Right forelimb (tissue), 1 donor: ENCODE results near the gene LCP2.
"Not testable (repeated sequence)": the region's sequence is repeated elsewhere in the genome, so short reads cannot be mapped to it uniquely, and the experiment has no call there.

Experiments used
- DNase-seq: peaks from one replicate; pipeline ENCODE4 v3.0.0-alpha.2; 2018

LCP2 gene

DNA sequence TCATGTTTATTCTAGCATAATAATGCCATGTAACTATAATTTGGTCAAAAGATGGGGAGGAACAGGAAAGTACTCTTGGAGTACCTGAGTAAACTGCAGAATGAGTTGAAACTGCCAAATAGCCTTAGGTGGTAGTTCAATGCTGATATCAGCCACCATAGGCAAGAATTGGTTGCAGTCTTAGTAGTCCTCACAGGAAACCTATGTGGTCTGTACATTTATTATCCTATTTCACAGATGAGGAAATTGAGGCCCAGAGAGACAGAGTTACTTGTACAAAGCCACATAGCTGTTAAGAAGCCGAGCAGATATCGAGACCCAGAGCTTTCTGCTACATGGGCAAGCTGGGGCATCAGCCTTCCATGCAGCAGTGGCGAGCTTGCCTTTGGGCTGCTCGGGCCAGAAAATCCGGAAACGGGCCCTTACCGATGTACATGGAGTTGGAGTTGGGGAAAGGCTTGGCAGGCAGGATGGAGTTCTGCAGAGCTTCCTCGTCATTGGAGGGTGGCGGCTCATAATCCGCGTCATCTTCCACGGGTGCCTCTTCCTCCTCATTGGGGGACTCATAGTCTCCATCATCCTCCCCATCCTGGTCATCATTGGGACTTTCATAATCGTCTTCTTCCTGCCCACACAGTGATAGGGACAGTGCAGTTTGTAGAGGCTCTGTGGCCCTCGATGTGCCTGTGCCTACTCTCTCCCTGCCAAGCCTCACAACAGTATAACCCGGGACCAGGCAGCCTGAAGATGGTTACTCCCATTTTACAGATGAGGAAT is 27.1 kb downstream of the LCP2 start:
- no peak for DNase-seq

- no peak for DNase-seq
These were observed 28.0 kb downstream of the LCP2 start for GRCh38 chr5:170269579-170269978.

DNA sequence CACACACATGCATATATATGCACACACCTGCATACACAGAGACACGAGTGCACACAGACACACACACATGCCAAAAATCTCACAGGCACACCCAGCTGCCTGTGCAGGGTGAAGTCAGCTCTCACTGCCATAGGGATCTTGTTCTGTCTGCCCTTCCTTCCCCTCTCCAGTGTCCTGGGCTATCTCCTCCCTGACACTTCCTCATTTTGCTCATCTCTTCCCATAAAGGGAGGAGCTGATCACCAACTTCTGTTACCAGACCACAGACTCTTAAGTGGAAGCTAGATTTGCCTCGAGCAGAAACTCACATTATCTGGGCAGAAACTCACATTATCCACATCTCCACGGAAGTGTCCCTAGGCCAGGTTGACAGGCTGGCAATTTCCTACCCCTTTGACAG is 28.7 kb downstream of the LCP2 start:
- no peak for DNase-seq

GRCh38 chr5:170268153-170268689 is 29.4 kb downstream of the LCP2 start:
- DNase-seq: no peak

- peak; percentile 73 for DNase-seq
These were observed 30.0 kb downstream of the LCP2 start for GRCh38 chr5:170267431-170268152.

DNA sequence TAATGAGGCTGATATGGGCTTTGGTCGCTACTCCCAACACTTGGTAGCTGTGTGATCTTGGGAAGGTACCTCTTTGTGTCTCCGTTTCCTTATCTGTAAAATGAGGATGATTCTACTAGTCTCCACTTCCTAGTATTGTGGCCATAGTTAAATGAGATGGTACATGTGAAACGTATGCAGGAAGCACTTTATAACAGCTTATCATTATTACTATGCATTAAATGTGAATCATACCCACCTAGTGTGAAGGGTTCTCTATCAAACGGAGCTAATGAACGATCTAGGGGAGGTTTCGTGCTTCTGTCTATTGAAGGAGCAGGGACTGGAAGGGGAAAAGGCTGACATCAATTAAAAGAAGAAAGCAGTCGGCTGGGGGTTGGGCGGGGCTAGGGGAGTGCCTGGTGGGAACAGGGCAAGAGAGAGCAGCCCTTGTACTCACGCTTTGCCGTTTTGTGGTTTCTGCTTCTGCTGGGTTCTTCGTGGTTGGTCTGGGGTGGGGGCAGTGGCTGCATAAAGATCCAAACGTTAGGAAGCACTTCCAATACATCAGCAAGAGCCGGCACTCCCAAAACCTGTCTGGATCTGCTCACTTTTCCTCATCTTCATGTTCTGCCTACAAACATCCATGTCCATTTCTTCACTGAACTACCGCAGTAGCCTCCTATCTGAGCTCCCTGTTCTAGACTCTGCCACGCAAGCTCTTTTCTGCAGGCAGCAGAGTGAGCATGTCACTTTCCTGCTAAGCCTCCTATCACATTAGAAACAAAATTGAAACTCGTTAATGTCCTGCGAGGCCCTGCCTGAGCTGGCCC is 30.8 kb downstream of the LCP2 start:
- DNase-seq: no peak

- peak; percentile 75 for DNase-seq
These were observed 32.1 kb downstream of the LCP2 start for GRCh38 chr5:170265522-170265921.

DNA sequence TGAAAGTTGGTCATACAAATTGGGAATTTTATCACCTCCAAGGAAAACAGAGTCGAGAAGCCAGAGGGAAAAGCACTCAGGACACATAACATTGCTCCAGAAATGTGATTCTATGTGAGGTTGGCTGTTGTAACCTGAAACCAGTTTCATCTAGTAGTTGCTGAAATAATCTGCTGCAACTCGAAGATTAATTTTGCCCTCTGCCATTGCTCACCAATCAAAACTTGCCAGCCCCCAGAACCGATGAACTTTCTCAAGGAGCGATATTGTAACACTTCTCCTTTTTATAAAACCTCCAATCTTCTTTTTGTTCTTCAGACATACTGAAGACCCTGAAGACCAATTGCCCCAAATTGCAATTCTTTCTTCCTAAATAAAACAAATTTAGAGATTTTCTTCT is 33.7 kb downstream of the LCP2 start:
- no peak for DNase-seq

GRCh38 chr5:170262061-170263045 is 35.2 kb downstream of the LCP2 start:
- DNase-seq: no peak

DNA sequence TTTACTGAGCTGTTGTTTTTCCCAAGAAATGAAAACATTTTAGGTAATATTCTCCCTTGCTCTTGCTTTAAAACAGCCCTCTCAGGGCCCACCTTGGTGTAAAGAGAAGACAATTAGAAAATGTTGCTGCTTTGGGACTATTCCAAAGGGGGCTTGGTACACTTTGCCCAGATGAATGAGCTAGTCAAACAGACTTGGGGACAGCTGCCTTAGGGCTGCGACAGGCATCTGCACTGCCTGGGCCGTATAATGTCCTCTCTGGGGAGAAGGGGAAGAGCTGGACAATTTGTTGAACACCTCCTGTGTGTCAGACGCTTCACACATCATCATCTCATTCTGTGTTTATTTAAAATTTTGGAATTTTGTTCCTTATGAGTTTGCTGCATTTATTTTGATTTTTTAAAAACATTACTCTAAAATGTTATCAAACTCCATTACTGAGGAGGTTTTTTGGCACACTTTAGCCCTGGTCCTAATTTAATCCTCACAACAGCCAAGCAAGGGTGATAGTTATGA is 36.0 kb downstream of the LCP2 start:
- no peak for DNase-seq

DNA sequence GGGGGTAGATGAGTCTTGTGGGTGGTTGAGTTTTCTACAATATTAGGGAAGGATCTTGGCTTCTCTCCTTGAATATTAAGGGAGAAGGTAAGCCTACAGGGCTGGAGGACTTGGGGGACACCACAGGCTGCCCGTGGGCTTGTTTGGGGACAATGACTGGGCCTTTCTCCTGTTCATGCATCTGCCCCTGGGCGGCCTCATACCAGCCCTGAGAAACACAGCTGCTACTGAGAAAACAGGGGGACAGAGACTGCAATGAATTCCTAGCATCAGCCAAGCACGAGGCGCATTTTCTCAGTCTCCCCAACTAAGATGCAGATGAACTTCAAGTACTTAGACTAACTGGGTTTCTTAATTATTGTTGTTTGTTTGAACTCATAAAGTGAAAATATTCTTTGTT is 40.2 kb downstream of the LCP2 start:
- DNase-seq: no peak

- no peak for DNase-seq
These were observed 41.0 kb downstream of the LCP2 start for GRCh38 chr5:170256571-170256970.

- no peak for DNase-seq
These were observed 43.5 kb downstream of the LCP2 start for GRCh38 chr5:170254056-170254455.

DNA sequence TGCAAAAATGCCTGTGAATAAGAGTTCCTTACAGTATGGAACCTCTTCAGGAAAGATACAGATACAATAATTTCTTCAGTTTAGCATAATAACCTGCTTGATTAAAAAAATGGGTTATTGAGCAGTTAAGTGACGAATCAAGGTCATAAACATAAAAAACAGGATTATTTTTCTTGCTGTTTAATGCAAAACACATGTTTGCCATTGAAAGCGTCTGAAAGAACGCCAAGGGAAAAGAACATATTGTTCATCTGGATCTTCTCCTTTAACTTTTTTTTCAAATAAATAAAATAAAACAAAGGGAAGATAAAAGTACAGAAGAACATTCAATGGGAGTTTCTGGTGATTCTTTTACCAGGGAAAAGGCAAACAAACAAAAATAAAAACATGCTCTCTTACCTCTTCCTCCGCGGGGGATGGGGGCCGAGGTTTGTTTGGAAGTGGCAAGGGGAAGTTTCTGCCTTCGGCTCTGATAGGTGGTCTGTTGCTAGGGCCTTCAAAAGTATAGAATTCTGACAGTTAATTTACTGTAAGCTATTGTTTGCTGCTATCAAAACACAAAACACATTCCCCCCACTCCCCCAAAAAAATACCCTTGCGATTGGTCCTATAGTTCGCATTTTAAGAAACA is 44.7 kb downstream of the LCP2 start:
- DNase-seq: no peak

DNA sequence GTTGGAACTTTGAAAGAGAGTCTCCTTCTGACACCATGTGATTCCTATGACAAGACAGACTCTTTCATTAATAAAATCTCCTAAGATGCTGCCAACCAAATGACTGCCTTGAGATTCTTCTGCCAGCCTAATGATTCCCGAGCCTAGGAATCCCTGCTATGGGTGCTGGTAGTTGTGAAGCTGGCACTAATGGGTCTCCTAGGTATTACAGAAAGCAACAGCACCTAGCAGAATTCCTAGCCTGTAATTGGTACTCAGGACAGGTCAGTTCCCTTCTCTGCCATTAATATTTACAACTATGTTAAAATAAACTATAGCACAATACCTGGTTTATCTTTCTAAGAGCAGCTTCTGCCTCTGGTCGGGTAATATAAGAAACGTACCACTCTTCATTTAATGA is 45.5 kb downstream of the LCP2 start:
- DNase-seq: no peak

GRCh38 chr5:170251462-170251861 is 46.1 kb downstream of the LCP2 start:
- DNase-seq: no peak

DNA sequence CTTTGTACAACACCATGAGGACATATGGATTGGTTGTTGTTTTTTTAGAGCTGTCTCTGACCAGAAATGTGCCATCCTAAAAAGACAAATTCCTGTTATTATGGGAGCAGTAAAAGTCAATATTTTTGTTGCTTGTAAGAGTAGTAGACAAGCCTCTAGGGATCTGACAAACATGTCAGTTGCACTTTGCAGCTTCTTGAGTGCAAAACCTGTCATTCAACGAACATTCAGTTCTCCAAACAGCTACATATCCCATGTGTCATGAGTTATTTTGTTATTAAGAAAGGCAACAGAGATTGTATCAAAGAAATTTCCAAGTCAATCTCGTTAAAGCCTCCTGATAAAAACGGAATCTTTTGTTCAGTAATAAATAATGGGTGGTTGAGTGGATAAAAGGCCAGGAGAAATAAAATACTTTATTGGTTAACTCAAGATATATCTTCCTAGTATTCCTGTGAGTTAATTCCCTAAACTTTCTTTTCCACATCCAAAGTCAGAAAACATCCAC is 46.7 kb downstream of the LCP2 start:
- no peak for DNase-seq

DNA sequence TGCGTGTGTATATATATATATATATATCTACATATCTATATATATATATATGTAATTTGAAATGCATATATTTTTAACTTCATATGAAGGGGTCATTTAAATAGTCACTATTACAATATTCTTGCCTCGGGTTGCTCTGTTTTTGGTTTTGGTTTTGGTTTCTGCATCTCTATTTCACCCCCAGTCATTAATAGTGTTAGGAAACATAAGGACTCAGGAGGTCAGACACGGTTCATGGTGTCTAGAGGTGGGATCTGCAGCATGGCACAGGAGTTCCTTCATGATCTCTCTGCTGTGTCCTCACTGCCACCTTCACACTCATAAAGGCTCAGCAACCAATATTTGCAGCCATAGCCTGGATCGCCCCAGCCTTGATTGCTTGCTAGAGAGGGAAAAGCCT is 48.2 kb downstream of the LCP2 start:
- no peak for DNase-seq

GRCh38 chr5:170248931-170249227 is 48.7 kb downstream of the LCP2 start:
- not testable (repeated sequence) for DNase-seq

DNA sequence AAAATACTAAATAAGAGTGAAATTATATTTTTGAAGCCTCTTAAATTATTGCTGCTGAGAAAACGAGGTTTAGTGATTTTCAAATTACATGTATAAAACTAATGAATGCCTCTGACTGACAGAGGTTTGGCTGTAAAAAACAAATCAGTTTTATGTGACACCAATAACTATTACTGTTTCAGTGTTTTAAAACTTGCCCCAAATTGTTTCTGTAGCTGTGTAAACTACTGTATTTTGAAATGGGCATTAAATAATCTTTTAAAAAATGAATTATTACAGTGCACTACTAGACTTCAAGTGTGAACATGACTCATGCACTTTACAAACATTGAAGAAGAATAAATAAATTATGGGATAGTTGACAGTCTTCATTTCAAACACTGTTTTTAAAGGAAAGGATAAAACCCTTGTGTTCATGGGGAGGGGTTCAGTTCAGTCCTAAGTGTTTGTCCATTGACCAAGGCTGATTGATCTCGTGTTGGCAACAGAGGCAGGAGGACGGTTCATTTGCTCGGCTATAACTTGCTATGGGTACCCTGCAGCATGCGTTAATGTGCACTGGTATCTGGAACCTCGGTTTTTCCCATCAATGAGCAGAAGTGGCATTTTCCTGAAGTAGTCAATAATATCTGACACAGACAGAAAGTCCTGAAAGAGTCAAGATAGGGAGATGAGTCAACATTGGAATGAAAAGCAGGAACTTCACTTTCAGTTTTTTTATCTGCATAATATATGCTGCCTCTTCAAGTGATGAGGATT is 49.2 kb downstream of the LCP2 start:
- no peak for DNase-seq

GRCh38 chr5:170247363-170247762 is 50.2 kb downstream of the LCP2 start:
- no peak for DNase-seq
